Tibial nerve (tissue), 4 donors: ENCODE data around the gene SYT5. TPM values are rescaled to one million over a fixed set of nuclear protein-coding genes. Genes with fewer than 3 reads are reported as not detected.
"Not testable (repeated sequence)": the region's sequence is repeated elsewhere in the genome, so short reads cannot be mapped to it uniquely, and the experiment has no call there.

Experiments used
- DNase-seq, 2 donors: peaks; one replicate each; pipeline ENCODE4 v3.0.0-alpha.2; 2019; ENCODE audit warnings: low spot score in 2 of 2
- H3K27ac ChIP-seq, 4 donors: fragments of 200-600 bp; sonication (generic) in 3 of 4; one replicate each; pipeline ENCODE4 v1.5.1; 2017 to 2019; ENCODE audit warnings: mild to moderate bottlenecking in 1 of 4
- H3K27me3 ChIP-seq, 2 donors: fragments of 200-600 bp; sonication (generic) in 1 of 2; one replicate each; pipeline versions ENCODE4 v1.5.1 to v1.6.0; 2017 to 2019
- H3K36me3 ChIP-seq, 3 donors: fragments of 200-600 bp; sonication (generic); one replicate each; pipeline ENCODE4 v1.5.1; 2018 to 2019
- H3K4me1 ChIP-seq, 4 donors: fragments of 200-600 bp; sonication (generic) in 3 of 4; one replicate each; pipeline ENCODE4 v1.5.1; 2017 to 2019
- H3K4me3 ChIP-seq, 4 donors: fragments of 200-600 bp; sonication (generic) in 3 of 4; one replicate each; pipeline ENCODE4 v1.5.1; 2017 to 2019; ENCODE audit warnings: mild to moderate bottlenecking in 1 of 4, moderate library complexity in 1 of 4
- H3K9me3 ChIP-seq, 4 donors: fragments of 200-600 bp; sonication (generic) in 3 of 4; one replicate each; pipeline ENCODE4 v1.5.1; 2017 to 2019
- EP300 ChIP-seq, 2 donors: sonication (generic); formaldehyde crosslinking; IDR thresholded peaks; one replicate each; pipeline ENCODE4 v1.6.1; 2017; ENCODE audit warnings: antibody characterized with exemption in 2 of 2, mild to moderate bottlenecking in 1 of 2
- POLR2A ChIP-seq, 2 donors: fragments of 450-650 bp; IDR thresholded peaks; one replicate each; pipeline ENCODE4 v1.6.1; 2017; ENCODE audit warnings: antibody characterized with exemption in 2 of 2, mild to moderate bottlenecking in 2 of 2, moderate library complexity in 2 of 2
- WGBS, 2 donors: methylation state at CpG; one replicate each; pipeline ENCODE4 v1.1.5; 2018; 5-methylcytosine and 5-hydroxymethylcytosine counted together
- total RNA-seq, 4 donors: library from RNA; depleted of rRNA; stranded (reverse); fragments of >200 nt; gene quantifications; one replicate each; pipeline ENCODE4 v1.1.0, GENCODE V29; 2016
- TF ChIP-seq, protein P1 (sequence below), 5 experiments: fragments of 200-600 bp in 3 of 5; fragments of 450-650 bp in 2 of 5; sonication (generic) in 3 of 5; IDR thresholded peaks; one replicate each; pipeline ENCODE4 v1.5.1; 2016 to 2019; ENCODE audit warnings: antibody characterized with exemption in 5 of 5, mild to moderate bottlenecking in 3 of 5, moderate library complexity in 2 of 5

SYT5 gene
- total RNA-seq, 4 donors from 2014 or later = not detected

DNA sequence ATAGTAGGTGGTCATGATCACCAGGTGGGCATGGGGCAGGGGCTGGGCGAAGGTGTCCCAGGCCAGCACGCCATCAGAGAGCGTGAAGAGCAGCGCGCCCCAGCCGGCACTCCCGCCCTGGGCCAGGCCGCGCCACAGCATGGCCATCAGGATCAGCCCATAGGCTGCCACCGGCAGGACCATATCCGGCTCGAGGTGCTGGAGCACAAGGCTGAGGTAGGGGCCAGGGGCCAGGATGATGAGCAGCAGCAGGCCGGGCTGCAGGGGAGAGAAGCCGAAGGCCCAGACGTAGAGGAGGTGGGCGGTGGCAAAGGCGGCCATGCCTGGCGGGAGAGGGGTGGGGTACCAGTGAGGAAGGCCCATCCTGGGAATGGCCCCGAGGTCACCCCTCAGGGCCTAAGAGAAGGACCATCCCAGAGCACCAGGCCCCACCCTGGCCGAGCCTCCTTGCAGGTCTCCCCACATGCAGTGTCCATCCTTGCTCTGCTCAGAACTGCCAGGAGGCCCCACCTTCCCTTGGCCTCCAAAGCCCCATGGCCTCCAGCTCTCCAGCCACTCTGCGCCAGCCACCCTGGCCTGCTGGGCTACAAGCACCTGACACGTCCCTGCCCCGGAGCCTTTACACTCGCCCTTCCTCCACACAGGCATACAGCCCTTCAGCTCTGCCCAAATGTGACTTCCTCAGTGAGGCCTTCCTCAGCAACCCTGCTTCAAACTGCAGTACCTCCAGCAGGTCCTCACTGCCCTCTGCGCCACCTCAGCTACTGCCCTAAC is 47.3 kb upstream of the SYT5 start:
- H3K27ac ChIP-seq = no peak overlapping the region
- no peaks in the 10 kb centered on the region for H3K27me3 ChIP-seq
- H3K4me1 ChIP-seq = no peaks in the 10 kb centered on the region
- no peaks in the 10 kb centered on the region for H3K9me3 ChIP-seq
- no peak for TF ChIP-seq POLR2A (IDR thresholded peaks at IDR 0.05)
- TF ChIP-seq EP300 (IDR thresholded peaks at IDR 0.05) = no peak
- TF ChIP-seq, protein P1, sequence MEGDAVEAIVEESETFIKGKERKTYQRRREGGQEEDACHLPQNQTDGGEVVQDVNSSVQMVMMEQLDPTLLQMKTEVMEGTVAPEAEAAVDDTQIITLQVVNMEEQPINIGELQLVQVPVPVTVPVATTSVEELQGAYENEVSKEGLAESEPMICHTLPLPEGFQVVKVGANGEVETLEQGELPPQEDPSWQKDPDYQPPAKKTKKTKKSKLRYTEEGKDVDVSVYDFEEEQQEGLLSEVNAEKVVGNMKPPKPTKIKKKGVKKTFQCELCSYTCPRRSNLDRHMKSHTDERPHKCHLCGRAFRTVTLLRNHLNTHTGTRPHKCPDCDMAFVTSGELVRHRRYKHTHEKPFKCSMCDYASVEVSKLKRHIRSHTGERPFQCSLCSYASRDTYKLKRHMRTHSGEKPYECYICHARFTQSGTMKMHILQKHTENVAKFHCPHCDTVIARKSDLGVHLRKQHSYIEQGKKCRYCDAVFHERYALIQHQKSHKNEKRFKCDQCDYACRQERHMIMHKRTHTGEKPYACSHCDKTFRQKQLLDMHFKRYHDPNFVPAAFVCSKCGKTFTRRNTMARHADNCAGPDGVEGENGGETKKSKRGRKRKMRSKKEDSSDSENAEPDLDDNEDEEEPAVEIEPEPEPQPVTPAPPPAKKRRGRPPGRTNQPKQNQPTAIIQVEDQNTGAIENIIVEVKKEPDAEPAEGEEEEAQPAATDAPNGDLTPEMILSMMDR (IDR thresholded peaks at IDR 0.05) = no peak
- H3K4me3 ChIP-seq = no peak overlapping the region
- DNase-seq = no peak
- peaks cover 0 to 66% (median 24%) of the 10 kb centered on the region in 3 donors for H3K36me3 ChIP-seq
- 87 to 92% methylated on average over 23 to 25 of the region's 25 CpGs for WGBS, 2 donors

DNA sequence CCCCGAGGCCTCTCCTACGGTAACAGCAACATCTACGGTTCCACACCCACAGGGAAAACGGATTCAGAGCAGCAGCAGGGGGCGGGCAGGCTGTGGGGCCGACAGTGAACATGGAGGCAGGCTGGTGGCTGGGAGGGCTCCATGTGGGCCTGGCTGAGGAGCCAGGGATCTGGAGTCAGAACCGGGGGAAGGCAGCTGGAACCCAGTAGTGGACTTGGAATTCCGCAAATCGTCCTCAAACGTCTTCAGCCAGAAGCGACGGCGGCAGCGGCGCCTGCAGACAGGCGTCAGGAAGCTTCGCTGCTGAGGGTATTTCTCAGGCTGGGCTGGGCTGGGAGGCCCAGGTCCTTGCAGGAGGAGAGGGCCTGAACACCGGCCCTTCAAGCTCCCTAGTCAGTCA is 46.7 kb upstream of the SYT5 start:
- H3K36me3 ChIP-seq = peaks cover 0 to 60% (median 22%) of the 10 kb centered on the region in 3 donors
- no peak for DNase-seq
- no peak overlapping the region for H3K4me3 ChIP-seq
- 71 to 77% methylated on average over 17 to 18 of the region's 18 CpGs for WGBS, 2 donors
- H3K27me3 ChIP-seq = no peaks in the 10 kb centered on the region
- no peaks in the 10 kb centered on the region for H3K4me1 ChIP-seq
- no peak overlapping the region for H3K27ac ChIP-seq
- TF ChIP-seq EP300 (IDR thresholded peaks at IDR 0.05) (no peak), POLR2A (IDR thresholded peaks at IDR 0.05) (no peak)
- TF ChIP-seq, protein P1 (IDR thresholded peaks at IDR 0.05) = no peak
- no peaks in the 10 kb centered on the region for H3K9me3 ChIP-seq

DNA sequence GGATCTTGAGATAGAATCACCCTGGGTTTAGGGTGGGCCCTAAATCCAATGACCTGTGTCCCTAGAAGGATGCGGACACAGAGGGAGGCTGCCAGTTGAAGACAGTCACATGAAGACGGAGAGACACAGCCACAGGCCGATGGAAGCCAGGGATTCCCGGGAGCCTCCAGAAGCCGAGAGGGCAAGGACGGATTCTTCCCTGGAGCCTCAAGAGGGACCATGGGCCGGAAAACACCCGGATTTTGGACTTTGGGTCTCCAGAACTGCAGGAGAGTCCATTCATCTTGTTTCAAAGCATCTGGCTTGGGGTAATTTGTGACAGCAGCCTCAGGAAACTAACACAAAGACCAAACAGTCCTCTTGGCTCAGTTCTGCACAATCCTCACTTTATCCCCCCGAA is 46.2 kb upstream of the SYT5 start:
- Histone ChIP-seq H3K36me3 (peaks cover 0 to 54% (median 18%) of the 10 kb centered on the region in 3 donors), H3K27me3 (no peaks in the 10 kb centered on the region), H3K4me1 (no peaks in the 10 kb centered on the region), H3K4me3 (no peak overlapping the region), H3K9me3 (no peaks in the 10 kb centered on the region), H3K27ac (no peak overlapping the region)
- TF ChIP-seq EP300 (IDR thresholded peaks at IDR 0.05) = no peak
- no peak for TF ChIP-seq POLR2A (IDR thresholded peaks at IDR 0.05)
- TF ChIP-seq, protein P1 (IDR thresholded peaks at IDR 0.05) = no peak
- WGBS, 2 donors = 80 to 86% methylated on average over 9 of the region's 9 CpGs
- DNase-seq = no peak

DNA sequence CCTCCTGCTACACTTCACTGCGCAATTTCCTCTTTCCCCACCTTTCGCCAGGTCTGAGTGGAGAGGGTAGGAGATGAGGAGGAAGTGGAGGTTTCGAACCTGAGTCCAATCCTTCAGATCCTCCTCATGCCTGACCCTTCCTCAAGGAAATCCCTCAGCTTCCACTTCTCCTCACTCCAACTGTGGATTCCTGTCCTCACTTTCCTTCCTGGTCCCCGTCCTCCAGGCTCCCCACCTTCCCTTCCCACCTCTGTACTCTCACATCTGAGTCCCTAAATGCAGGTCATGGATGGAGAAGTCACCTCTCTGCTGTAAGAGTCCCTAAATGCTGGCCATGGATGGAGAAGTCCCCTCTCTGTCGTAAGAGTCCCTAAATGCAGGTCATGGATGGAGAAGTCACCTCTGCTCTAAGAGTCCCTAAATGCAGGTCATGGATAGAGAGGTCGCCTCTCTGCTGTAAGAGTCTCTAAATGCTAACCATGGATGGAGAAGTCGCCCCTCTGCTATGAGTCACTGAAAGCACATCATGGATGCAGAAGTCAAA is 45.4 kb upstream of the SYT5 start:
- Histone ChIP-seq H3K36me3 (peaks cover 0 to 54% (median 11%) of the 10 kb centered on the region in 3 donors), H3K27me3 (no peaks in the 10 kb centered on the region), H3K9me3 (peaks cover 0 to 5% (median 0%) of the 10 kb centered on the region in 4 donors), H3K27ac (no peak overlapping the region), H3K4me3 (no peak overlapping the region), H3K4me1 (no peaks in the 10 kb centered on the region)
- TF ChIP-seq POLR2A (IDR thresholded peaks at IDR 0.05) = no peak
- no peak for TF ChIP-seq EP300 (IDR thresholded peaks at IDR 0.05)
- TF ChIP-seq, protein P1 (IDR thresholded peaks at IDR 0.05) = no peak
- DNase-seq = no peak
- WGBS, 2 donors = 92 to 94% methylated on average over 7 of the region's 7 CpGs

DNA sequence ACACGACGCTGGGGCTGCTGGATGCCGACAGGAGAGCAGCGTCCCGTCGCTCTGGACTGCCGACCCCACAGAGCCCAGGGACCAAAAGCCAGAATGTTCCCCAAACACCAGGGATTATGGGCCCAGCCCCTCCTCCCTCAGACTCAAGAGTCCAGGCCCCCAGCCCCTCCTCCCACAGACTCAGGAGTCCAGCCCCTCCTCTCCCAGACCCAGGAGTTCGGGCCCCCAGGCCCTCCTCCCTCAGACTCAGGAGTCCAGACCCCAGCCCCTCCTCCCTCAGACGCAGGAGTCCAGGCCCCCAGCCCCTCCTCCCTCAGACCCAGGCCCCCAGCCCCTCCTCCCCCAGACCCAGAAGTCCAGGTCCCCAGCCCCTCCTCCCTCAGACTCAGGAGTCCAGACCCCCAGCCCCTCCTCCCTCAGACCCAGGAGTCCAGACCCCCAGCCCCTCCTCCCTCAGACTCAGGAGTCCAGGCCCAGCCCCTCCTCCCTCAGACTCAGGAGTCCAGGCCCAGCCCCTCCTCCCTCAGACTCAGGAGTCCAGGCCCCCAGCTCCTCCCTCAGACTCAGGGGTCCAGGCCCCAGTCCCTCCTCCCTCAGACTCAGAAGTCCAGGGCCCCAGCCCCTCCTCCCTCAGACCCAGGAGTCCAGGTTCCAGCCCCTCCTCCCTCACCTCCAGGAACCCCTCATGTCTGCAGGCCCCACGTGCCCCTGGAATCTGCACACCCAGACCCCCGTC is 44.8 kb upstream of the SYT5 start:
- Histone ChIP-seq H3K9me3 (peaks cover 0 to 11% (median 0%) of the 10 kb centered on the region in 4 donors), H3K36me3 (peaks cover 0 to 54% (median 8%) of the 10 kb centered on the region in 3 donors)
- H3K27me3 ChIP-seq, DNase-seq, H3K4me3 ChIP-seq, H3K4me1 ChIP-seq, H3K27ac ChIP-seq: not testable (repeated sequence)
- 63 to 73% methylated on average over 10 to 11 of the region's 11 CpGs for WGBS, 2 donors
